NCI-H128 (cell line): ENCODE data around the gene PLIN5.

Experiments
- DNase-seq: peaks from one replicate; lab custom pipeline; 2025; ENCODE audit not compliant: unreplicated experiment; lab: John Stamatoyannopoulos, UW

Gene PLIN5

GRCh38 chr19:4523306-4524110, 11.5 kb downstream of the PLIN5 start:
- DNase-seq = no peak

GRCh38 chr19:4522291-4523002, 12.6 kb downstream of the PLIN5 start:
- DNase-seq = no peak

GRCh38 chr19:4521888-4522242, 13.2 kb downstream of the PLIN5 start:
- DNase-seq = no peak

- no peak for DNase-seq
These were observed 13.7 kb downstream of the PLIN5 start for GRCh38 chr19:4521170-4521887.

- DNase-seq = no peak
These were observed 15.3 kb downstream of the PLIN5 start for GRCh38 chr19:4519521-4520277.

DNA sequence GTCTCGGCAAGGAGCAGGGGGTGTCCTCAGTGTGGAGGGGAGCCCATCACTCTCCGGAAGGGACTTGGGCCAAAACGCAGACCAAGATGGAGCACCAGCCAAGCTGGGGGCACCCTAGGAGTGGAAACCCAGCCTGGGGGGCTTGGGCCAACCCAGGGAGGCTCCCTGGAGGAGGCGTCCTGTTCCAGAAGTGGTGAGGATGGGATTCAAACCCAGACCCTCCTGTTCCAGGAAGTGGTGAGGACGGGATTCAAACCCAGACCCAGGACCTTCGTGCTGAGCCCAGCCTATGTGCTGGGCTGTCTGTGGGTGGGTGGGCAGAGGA, 15.9 kb downstream of the PLIN5 start:
- no peak for DNase-seq

DNA sequence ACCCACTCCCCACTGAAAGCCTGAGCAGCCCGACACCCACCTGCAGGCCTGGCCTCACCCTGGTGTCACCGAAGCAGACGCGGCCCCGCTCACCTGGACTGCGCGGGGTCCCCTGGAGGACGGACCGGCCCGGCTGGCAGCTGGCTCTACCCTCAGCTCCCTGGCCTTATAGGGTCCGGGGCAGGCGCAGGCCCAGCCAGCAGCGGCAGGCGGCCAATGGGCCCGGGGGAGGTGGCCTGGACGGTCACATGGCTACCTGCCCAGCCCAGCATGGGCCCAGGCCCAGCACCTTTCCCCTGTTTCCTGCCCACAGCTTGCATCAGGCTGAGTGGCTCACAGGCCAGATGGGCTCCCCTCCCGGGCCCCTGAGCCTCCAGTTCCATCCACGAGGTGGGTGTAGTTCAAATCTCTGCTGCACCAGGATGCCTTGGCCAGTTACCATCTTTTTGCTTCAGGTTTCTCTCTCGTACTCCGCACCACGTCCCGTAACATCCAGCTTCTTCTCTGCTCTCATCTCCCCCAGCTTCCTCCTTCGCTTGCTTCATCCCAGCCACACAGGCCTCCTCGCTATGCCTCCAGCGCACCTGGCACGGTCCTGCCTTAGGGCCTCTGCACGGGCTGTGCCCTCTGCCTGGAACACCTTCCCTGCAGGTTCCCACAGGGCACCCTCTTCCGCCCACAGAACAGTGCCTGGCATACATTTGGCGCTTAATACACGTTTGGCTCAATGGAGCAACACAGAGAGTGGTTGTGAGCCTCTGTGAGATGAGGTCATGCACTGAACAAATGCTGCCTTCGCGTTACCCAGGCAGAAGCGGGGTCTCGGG, 16.5 kb downstream of the PLIN5 start, which contains the start of gene PLIN4:
Gene PLIN4 (minus strand): TSS at position 142 of the 827 bp plus-strand sequence. CDS start 214 bp downstream, outside the sequence.
- no peak for DNase-seq

GRCh38 chr19:4517451-4518057, 17.5 kb downstream of the PLIN5 start:
- no peak for DNase-seq

GRCh38 chr19:4516939-4517300, 18.1 kb downstream of the PLIN5 start:
- no peak for DNase-seq

DNA sequence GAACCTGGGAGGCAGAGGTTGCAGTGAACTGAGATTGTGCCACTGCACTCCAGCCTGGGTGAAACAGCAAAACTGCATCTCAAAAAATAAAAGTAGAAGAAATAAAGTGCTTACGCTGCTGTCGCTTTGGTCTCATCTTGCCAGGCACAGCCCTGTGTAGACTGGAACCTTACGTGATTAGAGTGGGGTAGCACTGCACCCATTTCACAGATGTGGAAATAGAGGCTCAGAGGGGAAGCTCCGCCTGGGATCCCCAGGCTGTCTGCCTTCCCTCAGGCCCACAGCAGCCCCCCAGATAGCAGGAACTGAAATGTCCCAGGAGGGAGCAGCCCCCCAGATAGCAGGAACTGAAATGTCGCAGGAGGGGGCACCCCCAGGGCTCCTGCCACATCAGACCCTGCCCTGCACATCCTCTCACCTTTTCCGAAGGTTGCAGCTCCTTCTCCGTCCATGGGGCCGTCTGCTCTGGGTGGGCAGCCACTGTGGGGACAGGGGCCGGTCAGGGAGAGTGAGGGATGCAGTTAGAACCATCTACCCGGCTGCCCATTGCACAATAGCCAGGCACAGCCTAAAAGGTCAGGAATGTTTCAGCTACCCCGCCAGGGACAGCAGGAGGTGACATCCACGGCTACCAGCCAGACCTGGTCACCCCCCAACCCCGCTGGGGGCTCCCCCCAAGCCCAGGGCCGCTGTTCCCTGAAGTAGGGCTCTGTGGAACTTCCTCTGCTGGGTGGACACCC, 18.7 kb downstream of the PLIN5 start:
- no peak for DNase-seq

- no peak for DNase-seq
These were observed 19.3 kb downstream of the PLIN5 start for GRCh38 chr19:4515732-4516131.

- DNase-seq = no peak
These were observed 21.8 kb downstream of the PLIN5 start for GRCh38 chr19:4513248-4513647.

DNA sequence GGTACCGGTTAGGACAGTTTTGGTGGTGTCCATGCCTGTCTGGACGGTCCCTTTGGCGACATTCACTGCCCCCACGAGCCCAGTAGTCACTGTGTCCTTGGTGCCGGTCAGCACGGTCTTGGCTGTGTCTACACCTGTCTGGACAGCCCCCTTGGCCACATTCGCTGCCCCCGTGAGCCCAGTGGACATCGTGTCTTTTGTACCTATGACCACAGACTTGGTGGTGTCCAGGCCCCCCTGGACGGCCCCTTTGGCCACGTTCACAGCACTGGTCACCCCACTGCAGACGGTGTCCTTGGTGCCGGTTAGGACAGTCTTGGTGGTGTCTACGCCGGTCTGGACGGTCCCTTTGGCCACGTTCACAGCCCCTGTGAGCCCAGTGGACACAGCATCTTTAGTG, 23.0 kb downstream of the PLIN5 start:
- DNase-seq = no peak

- DNase-seq = no peak
These were observed 23.5 kb downstream of the PLIN5 start for GRCh38 chr19:4511300-4512054.

DNA sequence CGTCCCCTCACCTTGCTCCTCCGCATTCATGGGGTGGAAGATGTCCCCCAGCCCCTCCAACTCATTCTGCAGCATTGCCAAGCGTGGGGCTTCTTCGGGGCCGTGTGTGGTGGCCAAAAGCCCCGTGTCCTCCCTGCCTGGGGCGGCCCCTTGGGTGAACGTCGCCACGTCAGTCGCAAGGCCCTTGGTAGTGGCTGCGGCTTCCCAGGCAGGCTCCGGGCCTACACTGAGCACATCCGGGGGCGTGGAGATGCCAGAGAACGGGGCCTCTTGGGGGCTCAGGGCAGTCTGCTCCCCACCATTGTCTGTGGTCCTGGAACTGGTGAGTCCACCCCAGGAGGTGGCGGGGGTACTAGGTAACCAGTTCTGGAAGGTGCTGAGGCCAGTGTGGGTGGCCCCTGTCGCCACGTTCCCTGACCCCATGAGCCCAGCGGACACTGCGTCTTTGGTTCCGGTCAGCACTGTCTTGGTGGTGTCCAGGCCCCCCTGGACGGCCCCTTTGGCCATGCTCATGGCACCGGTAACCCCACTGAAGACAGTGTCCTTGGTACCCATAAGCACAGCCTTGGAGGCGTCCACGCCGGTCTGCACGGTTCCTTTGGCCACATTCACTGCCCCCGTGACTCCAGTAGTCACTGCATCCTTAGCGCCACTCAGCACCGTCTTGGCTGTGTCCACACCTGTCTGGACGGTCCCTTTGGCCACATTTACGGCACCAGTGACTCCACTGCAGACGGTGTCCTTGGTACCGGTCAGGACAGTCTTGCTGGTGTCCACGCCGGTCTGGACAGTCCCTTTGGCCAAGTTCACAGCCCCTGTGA, 24.4 kb downstream of the PLIN5 start:
- DNase-seq = no peak

DNA sequence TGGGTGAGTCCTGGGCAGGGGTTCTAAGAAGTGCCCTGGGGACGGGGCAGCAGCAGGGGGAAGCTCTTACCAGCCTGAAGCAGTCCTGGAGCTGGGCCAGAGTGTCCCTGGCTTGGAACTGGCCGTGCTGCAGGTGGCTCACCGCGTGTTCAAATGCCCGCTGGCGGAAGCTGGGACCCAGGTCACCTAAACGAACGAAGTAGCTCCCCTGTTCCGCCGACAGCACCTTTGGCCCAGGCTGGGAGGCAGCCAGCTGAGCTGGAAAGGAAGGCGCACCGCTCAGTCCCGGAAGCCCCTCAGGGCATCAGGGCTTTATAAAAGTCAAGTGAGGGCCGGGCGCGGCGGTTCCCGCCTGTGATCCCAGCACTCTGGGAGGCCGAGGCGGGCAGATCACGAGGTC, 26.3 kb downstream of the PLIN5 start:
- no peak for DNase-seq

DNA sequence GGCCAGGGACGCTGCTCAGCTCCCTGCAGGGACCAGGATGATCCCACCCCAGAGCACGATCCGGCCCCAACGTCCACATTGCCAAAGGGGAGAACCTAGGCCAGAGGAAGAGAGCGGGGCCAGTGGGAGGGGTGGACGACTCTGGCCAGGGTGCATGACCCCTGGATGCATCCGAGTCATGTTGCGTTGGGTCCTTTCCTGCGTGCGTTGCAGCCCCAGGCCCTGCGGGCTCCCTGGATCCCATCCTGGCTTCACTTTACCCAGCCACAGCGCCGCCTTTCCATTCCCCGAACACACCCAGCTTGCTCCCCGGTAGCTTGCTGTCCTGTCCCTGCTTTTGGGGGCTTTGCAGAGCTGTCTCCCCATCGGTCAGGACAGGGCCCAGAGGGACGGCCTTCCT, 27.2 kb downstream of the PLIN5 start:
- no peak for DNase-seq

GRCh38 chr19:4507150-4507452, 27.9 kb downstream of the PLIN5 start:
- no peak for DNase-seq
